ENCODE results near the gene TMEM209.

TMEM209 gene

GRCh38 chr7:130223646-130224045, 18.4 kb upstream of the TMEM209 start:
- H3K27ac ChIP-seq, result no peak overlapping the region
- TF ChIP-seq, protein P1, sequence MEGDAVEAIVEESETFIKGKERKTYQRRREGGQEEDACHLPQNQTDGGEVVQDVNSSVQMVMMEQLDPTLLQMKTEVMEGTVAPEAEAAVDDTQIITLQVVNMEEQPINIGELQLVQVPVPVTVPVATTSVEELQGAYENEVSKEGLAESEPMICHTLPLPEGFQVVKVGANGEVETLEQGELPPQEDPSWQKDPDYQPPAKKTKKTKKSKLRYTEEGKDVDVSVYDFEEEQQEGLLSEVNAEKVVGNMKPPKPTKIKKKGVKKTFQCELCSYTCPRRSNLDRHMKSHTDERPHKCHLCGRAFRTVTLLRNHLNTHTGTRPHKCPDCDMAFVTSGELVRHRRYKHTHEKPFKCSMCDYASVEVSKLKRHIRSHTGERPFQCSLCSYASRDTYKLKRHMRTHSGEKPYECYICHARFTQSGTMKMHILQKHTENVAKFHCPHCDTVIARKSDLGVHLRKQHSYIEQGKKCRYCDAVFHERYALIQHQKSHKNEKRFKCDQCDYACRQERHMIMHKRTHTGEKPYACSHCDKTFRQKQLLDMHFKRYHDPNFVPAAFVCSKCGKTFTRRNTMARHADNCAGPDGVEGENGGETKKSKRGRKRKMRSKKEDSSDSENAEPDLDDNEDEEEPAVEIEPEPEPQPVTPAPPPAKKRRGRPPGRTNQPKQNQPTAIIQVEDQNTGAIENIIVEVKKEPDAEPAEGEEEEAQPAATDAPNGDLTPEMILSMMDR (conservative IDR thresholded peaks at IDR 0.05), result no peak

DNA sequence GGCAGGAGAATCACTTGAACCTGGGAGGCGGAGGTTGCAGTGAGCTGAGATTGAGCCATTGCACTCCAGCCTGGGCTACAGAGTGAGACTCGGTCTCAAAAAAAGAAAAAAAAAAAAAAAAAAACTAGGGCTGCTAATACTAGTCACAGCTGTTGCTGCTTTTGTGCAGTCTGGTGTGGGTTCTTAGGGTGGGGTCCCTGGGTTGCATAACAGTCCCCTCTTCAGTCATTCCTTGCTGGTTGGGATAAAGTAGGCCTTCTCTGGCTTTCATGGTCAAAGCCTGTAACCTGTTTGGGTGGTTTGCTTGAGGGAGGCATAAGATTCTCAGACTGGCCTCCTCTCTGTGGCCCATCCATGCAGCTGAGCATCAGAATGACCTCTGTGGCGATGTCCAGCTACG, 16.5 kb upstream of the TMEM209 start:
- no peak overlapping the region for H3K27ac ChIP-seq
- TF ChIP-seq, protein P1 (conservative IDR thresholded peaks at IDR 0.05), result no peak

GRCh38 chr7:130219871-130220270, 14.7 kb upstream of the TMEM209 start:
- TF ChIP-seq, protein P1 (conservative IDR thresholded peaks at IDR 0.05), result no peak
- H3K27ac ChIP-seq, result no peak overlapping the region

DNA sequence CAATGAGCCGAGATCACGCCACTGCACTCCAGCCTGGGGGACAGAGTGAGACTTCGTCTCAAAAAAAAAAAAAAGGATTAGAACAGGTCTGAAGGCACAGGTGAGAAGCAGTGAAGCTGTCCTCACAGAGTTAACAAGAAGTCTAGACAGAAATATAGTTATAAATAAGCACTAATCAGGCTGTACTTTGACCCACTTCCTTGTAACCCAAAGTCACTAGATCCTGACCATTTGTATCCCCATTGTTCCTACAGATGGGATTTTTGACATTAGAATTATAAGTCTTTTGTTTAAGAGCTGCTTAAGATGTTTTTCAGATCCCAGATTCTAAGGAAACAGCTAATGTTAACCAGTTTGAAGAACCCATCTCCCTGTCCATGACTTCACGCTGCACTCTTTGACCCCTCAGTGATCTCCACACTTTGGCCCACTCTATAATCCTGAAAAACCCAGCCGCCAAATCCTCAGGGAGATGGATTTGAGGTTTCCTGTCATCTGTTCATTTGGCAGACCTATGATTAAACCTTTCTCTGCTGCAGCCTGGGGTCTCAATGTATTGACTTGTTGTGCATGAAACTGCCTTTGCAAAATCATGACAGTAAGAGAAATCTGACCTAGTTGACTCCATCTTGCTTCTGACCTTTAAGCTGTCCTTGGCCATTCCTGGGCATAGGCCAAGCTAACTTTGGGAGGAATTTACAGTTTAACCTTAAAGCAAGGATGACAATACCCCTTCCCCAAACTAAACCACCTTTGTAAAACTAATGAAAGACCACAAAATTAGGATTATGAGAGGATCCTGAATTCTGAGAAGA, 13.8 kb upstream of the TMEM209 start:
- TF ChIP-seq, protein P1 (conservative IDR thresholded peaks at IDR 0.05), result no peak

GRCh38 chr7:130216750-130217149, 11.5 kb upstream of the TMEM209 start:
- no peak overlapping the region for H3K27ac ChIP-seq
- TF ChIP-seq, protein P1 (conservative IDR thresholded peaks at IDR 0.05), result no peak

More for the DNA sequence above, 13.8 kb upstream of the TMEM209 start:
- no peak overlapping the region for H3K27ac ChIP-seq

GRCh38 chr7:130216025-130216424, 10.8 kb upstream of the TMEM209 start:
- no peak overlapping the region for H3K27ac ChIP-seq
- TF ChIP-seq, protein P1 (conservative IDR thresholded peaks at IDR 0.05), result no peak

DNA sequence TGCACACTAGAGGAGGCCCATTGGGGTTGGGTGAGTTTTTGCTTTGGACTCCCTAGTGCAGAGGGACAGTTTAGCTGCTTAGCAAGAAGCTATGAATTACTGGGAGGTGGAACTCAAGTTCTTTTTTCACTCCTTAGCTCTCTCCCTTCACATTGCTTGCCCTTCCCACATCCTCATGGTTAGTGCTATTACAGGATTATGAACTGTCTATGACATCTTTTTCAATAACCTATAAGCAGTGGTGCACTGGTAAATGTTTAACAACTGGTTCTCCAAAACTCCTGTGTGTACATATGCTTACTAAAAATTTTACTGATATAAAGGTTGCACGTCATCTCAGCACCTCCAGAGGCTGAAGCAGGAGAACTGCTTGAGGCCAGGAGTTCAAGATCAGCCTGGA, 8.6 kb upstream of the TMEM209 start:
- TF ChIP-seq, protein P1 (conservative IDR thresholded peaks at IDR 0.05), result no peak
- H3K27ac ChIP-seq, result no peak overlapping the region
